GM12865 (cell line): ENCODE measurements around the gene ALDOC.

Source experiments
- DNase-seq: peaks from one replicate; pipeline ENCODE4 v3.0.0; 2010; ENCODE audit warnings: low read depth
- H3K4me3 ChIP-seq: 2 replicates; pipeline ENCODE4 v1.5.1; 2011; ENCODE audit warnings: mild to moderate bottlenecking, low read depth, low read length, control low read depth
- CTCF ChIP-seq: IDR thresholded peaks from 2 replicates; pipeline ENCODE4 v1.5.1; 2011; ENCODE audit warnings: low read length, control low read depth, low read depth, inconsistent platforms; ENCODE audit not compliant: insufficient read depth; ENCODE audit errors: missing control alignments

The ALDOC gene

GRCh38 chr17:28533091-28533807, 43.4 kb downstream of the ALDOC start:
- DNase-seq = no peak
- no peak overlapping the region for H3K4me3 ChIP-seq
- no peak for TF ChIP-seq CTCF

- TF ChIP-seq CTCF = no peak
- no peak for DNase-seq
- H3K4me3 ChIP-seq = no peak overlapping the region
Observed at GRCh38 chr17:28532050-28532960, 44.4 kb downstream of the ALDOC start.

GRCh38 chr17:28530926-28531325, 45.8 kb downstream of the ALDOC start:
- DNase-seq = no peak
- no peak overlapping the region for H3K4me3 ChIP-seq
- no peak for TF ChIP-seq CTCF

- TF ChIP-seq CTCF = no peak
- no peak for DNase-seq
- no peak overlapping the region for H3K4me3 ChIP-seq
Observed at GRCh38 chr17:28530250-28530649, 46.4 kb downstream of the ALDOC start.

- H3K4me3 ChIP-seq = no peak overlapping the region
- no peak for TF ChIP-seq CTCF
- DNase-seq = no peak
Observed at GRCh38 chr17:28529013-28529400, 47.7 kb downstream of the ALDOC start.

GRCh38 chr17:28528327-28529012, 48.2 kb downstream of the ALDOC start:
- TF ChIP-seq CTCF = no peak
- no peak for DNase-seq
- H3K4me3 ChIP-seq = no peak overlapping the region
